ENCODE results near the gene YDJC.

DNA sequence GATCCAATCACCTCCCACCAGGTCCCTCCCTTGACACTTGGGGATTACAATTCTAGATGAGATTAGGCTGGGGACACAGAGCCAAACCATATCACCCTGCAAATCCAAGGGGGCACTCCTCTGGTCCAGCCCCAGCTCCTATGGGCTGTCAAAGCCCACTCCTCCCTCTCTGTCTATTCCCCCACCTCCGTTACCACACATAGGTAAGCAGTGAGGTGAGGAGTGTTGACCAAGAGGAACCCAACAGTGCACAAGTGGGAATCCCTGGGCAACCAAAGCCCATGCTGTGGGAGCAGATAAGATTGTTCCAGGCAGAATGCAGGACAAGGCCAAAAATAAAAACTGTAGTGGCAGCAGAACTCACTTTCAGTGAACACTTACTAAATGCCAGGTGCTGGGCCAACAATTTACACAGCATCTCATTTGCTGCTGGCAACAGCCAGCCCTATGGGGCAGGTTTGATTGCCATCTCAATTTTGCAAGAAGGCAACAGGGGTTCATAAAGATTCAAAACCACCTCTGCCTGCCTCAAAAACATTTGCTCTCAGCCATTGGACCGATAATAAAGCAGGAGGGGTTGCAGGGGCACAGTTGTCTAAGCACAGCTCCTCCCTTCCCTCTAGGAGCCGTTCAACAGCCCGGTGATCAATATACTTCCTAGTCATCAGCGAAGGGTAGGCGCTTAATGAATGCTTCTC, 21.1 kb upstream of the YDJC start:
- TF ChIP-seq EZH2 (IDR thresholded peaks at IDR 0.05; ENCODE audit: low read length, unreplicated experiment) (no peak), EZH2phosphoT487 (IDR thresholded peaks at IDR 0.05; ENCODE audit: borderline replicate concordance, low read length) (no peak)
- TF ChIP-seq, protein P1, sequence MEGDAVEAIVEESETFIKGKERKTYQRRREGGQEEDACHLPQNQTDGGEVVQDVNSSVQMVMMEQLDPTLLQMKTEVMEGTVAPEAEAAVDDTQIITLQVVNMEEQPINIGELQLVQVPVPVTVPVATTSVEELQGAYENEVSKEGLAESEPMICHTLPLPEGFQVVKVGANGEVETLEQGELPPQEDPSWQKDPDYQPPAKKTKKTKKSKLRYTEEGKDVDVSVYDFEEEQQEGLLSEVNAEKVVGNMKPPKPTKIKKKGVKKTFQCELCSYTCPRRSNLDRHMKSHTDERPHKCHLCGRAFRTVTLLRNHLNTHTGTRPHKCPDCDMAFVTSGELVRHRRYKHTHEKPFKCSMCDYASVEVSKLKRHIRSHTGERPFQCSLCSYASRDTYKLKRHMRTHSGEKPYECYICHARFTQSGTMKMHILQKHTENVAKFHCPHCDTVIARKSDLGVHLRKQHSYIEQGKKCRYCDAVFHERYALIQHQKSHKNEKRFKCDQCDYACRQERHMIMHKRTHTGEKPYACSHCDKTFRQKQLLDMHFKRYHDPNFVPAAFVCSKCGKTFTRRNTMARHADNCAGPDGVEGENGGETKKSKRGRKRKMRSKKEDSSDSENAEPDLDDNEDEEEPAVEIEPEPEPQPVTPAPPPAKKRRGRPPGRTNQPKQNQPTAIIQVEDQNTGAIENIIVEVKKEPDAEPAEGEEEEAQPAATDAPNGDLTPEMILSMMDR (conservative IDR thresholded peaks at IDR 0.05; ENCODE audit: low read depth, low read length) = no peak
